Ovary (tissue), 3 donors: ENCODE measurements around the gene C10orf53.

Experiments used
- EP300 ChIP-seq: sonication (generic); formaldehyde crosslinking; IDR thresholded peaks from one replicate; pipeline ENCODE4 v1.6.1; 2017; ENCODE audit warnings: antibody characterized with exemption
- POLR2A ChIP-seq: fragments of 450-650 bp; IDR thresholded peaks from one replicate; pipeline ENCODE4 v1.6.1; 2017; ENCODE audit warnings: antibody characterized with exemption, mild to moderate bottlenecking, moderate library complexity
- TF ChIP-seq, protein P1 (sequence below), 3 donors: fragments of 450-650 bp in 2 of 3; fragments of 200-600 bp in 1 of 3; IDR thresholded peaks; one replicate each; pipeline versions ENCODE4 v1.5.1 to v1.8.0; 2016 to 2022; ENCODE audit warnings: antibody characterized with exemption in 3 of 3, mild to moderate bottlenecking in 1 of 3
- donor health status: DM: no; HTN: no; CAD: no.

DNA sequence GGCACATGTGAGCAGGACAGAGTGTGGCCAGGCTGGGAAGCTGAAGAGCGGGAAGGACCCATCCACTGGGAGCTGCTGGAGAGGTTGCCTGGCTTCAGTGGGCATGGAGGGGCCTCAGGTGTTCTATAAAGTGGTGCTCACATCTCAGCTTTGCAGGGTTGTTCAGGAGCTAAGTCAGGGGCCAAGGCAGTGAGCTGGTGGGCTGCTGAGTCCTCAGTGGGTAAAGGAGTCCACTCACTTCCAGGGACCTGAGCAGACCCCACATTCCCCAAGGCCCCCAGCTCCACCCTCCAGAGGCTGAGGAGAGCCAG, 28.8 kb upstream of the C10orf53 start:
- TF ChIP-seq, protein P1, sequence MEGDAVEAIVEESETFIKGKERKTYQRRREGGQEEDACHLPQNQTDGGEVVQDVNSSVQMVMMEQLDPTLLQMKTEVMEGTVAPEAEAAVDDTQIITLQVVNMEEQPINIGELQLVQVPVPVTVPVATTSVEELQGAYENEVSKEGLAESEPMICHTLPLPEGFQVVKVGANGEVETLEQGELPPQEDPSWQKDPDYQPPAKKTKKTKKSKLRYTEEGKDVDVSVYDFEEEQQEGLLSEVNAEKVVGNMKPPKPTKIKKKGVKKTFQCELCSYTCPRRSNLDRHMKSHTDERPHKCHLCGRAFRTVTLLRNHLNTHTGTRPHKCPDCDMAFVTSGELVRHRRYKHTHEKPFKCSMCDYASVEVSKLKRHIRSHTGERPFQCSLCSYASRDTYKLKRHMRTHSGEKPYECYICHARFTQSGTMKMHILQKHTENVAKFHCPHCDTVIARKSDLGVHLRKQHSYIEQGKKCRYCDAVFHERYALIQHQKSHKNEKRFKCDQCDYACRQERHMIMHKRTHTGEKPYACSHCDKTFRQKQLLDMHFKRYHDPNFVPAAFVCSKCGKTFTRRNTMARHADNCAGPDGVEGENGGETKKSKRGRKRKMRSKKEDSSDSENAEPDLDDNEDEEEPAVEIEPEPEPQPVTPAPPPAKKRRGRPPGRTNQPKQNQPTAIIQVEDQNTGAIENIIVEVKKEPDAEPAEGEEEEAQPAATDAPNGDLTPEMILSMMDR (IDR thresholded peaks at IDR 0.05): no peak
- TF ChIP-seq POLR2A (no peak), EP300 (no peak)
